Activated CD4-positive, alpha-beta memory T cell treated with anti-CD3 and anti-CD28 coated beads for 36 hours (primary cell): ENCODE measurements around the gene TRIM47. TPM values are rescaled to one million over a fixed set of nuclear protein-coding genes. Genes with fewer than 3 reads are reported as not detected.
"Not testable (repeated sequence)": the region's sequence is repeated elsewhere in the genome, so short reads cannot be mapped to it uniquely, and the experiment has no call there.

Experiments
- CTCF ChIA-PET: fragments of 350-600 bp; sonication (Branson Sonifier 250); formaldehyde crosslinking; loops from one replicate; lab custom pipeline; 2021; ENCODE audit warnings: antibody characterized with exemption, inconsistent platforms; lab: Charles Lee
- POLR2A ChIA-PET: fragments of 350-600 bp; sonication (Branson Sonifier 250); formaldehyde crosslinking; loops from one replicate; lab custom pipeline; 2021; ENCODE audit warnings: antibody characterized with exemption; lab: Charles Lee
- DNase-seq: peaks from one replicate; pipeline ENCODE4 v3.0.0-alpha.2; 2020
- H3K27ac Mint-ChIP-seq: one replicate; pipeline ENCODE4 v1.8.0; 2021; ENCODE audit warnings: mixed read lengths
- H3K27me3 Mint-ChIP-seq: one replicate; pipeline ENCODE4 v1.8.0; 2021; ENCODE audit warnings: mixed read lengths
- H3K36me3 Mint-ChIP-seq: one replicate; pipeline ENCODE4 v1.8.0; 2021; ENCODE audit warnings: mixed read lengths
- H3K4me1 Mint-ChIP-seq: one replicate; pipeline ENCODE4 v1.8.0; 2021; ENCODE audit warnings: low read depth, mixed read lengths
- H3K4me3 Mint-ChIP-seq: one replicate; pipeline ENCODE4 v1.8.0; 2021; ENCODE audit warnings: mild to moderate bottlenecking, mixed read lengths
- H3K9me3 Mint-ChIP-seq: one replicate; pipeline ENCODE4 v1.8.0; 2021; ENCODE audit warnings: mixed read lengths
- intact Hi-C: fragments of 100-400 bp; cut with micrococcal nuclease; formaldehyde crosslinking; loops from one replicate; pipeline ENCODE4 v1.15.1; 2023
- total RNA-seq, 2 experiments: library from RNA; stranded (reverse); gene quantifications; one replicate each; pipeline ENCODE4 v1.2.3, GENCODE V29; 2021

The TRIM47 gene
- total RNA-seq, 2 experiments from 2014 or later, result 18.5 to 19.5 TPM

GRCh38 chr17:75874323-75875181 lies 3.8 kb downstream of the TRIM47 start:
- H3K27ac Mint-ChIP-seq, result no peak overlapping the region

GRCh38 chr17:75873587-75874322 lies 4.6 kb downstream of the TRIM47 start:
- Mint-ChIP-seq H3K36me3 (peaks cover 3% of the 10 kb centered on the region), H3K4me3 (no peak overlapping the region), H3K27me3 (no peaks in the 10 kb centered on the region), H3K27ac (peak overlapping the region; percentile 8), H3K4me1 (peaks cover 34% of the 10 kb centered on the region), H3K9me3 (no peaks in the 10 kb centered on the region)
- ChIA-PET POLR2A (interaction anchor here (0.9 kb wide), 1 partner anchor 22 kb away, joined by 3 read pairs; no protein-coding TSS in a partner anchor), CTCF (interaction anchor here (1.3 to 11.0 kb wide), 2 partner anchors 13 to 17 kb away, joined by 3 to 111 read pairs; no protein-coding TSS in a partner anchor)
- intact Hi-C loops, result no loop called here
- DNase-seq, result no peak

More at GRCh38 chr17:75874323-75875181, 3.8 kb downstream of the TRIM47 start:
- intact Hi-C loops, result no loop called here
- no peak for DNase-seq
- Mint-ChIP-seq H3K4me3 (no peak overlapping the region), H3K27me3 (no peaks in the 10 kb centered on the region), H3K9me3 (no peaks in the 10 kb centered on the region), H3K36me3 (peaks cover 3% of the 10 kb centered on the region), H3K4me1 (peaks cover 35% of the 10 kb centered on the region)
- ChIA-PET CTCF (interaction anchor here (1.7 to 11.0 kb wide), 4 partner anchors 14 to 31 kb away, joined by 6 to 111 read pairs (median 16); partner anchors contain the start of gene WBP2), POLR2A (interaction anchor here (1.7 kb wide), 1 partner anchor 13 kb away, joined by 3 read pairs; no protein-coding TSS in a partner anchor)

- Mint-ChIP-seq H3K27me3 (no peaks in the 10 kb centered on the region), H3K27ac (peak overlapping the region; percentile 62), H3K36me3 (peaks cover 3% of the 10 kb centered on the region), H3K4me1 (peaks cover 31% of the 10 kb centered on the region), H3K9me3 (no peaks in the 10 kb centered on the region), H3K4me3 (no peak overlapping the region)
- DNase-seq, result peak; percentile 68
- POLR2A ChIA-PET, result interaction anchor here (0.6 to 1.0 kb wide), 3 partner anchors 9 to 23 kb away, joined by 3 to 4 read pairs (median 3); partner anchors contain the start of gene WBP2
- intact Hi-C loops, result no loop called here
- CTCF ChIA-PET, result interaction anchor here (1.3 to 11.0 kb wide), 2 partner anchors 12 to 16 kb away, joined by 3 to 111 read pairs; no protein-coding TSS in a partner anchor
These were observed 5.7 kb downstream of the TRIM47 start for GRCh38 chr17:75872434-75873351.

- H3K27ac Mint-ChIP-seq, H3K27me3 Mint-ChIP-seq, intact Hi-C loops, DNase-seq, H3K4me3 Mint-ChIP-seq, POLR2A ChIA-PET, H3K36me3 Mint-ChIP-seq, H3K9me3 Mint-ChIP-seq: not testable (repeated sequence)
- CTCF ChIA-PET, result interaction anchor here (0.6 to 11.0 kb wide), 2 partner anchors 10 to 1649 kb away, joined by 4 to 111 read pairs; no protein-coding TSS in a partner anchor
- peaks cover 13% of the 10 kb centered on the region for H3K4me1 Mint-ChIP-seq
These were observed 8.2 kb downstream of the TRIM47 start for GRCh38 chr17:75870228-75870627.

- Mint-ChIP-seq H3K4me3 (no peak overlapping the region), H3K36me3 (no peaks in the 10 kb centered on the region), H3K27me3 (no peaks in the 10 kb centered on the region), H3K4me1 (peaks cover 20% of the 10 kb centered on the region), H3K27ac (no peak overlapping the region), H3K9me3 (no peaks in the 10 kb centered on the region)
- ChIA-PET POLR2A (no interaction called here), CTCF (interaction anchor here (11.0 kb wide), 1 partner anchor 9 kb away, joined by 111 read pairs; no protein-coding TSS in a partner anchor)
- DNase-seq, result no peak
- intact Hi-C loops, result no loop called here
These were observed 8.9 kb downstream of the TRIM47 start for GRCh38 chr17:75869282-75870141.

- intact Hi-C loops, POLR2A ChIA-PET, H3K4me3 Mint-ChIP-seq, DNase-seq, H3K27ac Mint-ChIP-seq, H3K27me3 Mint-ChIP-seq, H3K36me3 Mint-ChIP-seq, H3K9me3 Mint-ChIP-seq: not testable (repeated sequence)
- CTCF ChIA-PET, result interaction anchor here (1.2 kb wide), 1 partner anchor 9 kb away, joined by 4 read pairs; no protein-coding TSS in a partner anchor
- H3K4me1 Mint-ChIP-seq, result peaks cover 26% of the 10 kb centered on the region
These were observed 9.6 kb downstream of the TRIM47 start for GRCh38 chr17:75868730-75869281.

GRCh38 chr17:75865404-75866188 lies 12.8 kb downstream of the TRIM47 start:
- not testable (repeated sequence) for H3K4me3 Mint-ChIP-seq, DNase-seq, H3K27me3 Mint-ChIP-seq, H3K9me3 Mint-ChIP-seq, H3K36me3 Mint-ChIP-seq
- Mint-ChIP-seq H3K27ac (peak overlapping the region; percentile 70), H3K4me1 (peaks cover 24% of the 10 kb centered on the region)
- CTCF ChIA-PET, result interaction anchor here (0.7 kb wide), 2 partner anchors 10 to 28 kb away, joined by 3 read pairs; no protein-coding TSS in a partner anchor
- POLR2A ChIA-PET, result interaction anchor here (0.6 to 1.5 kb wide), 4 partner anchors 10 to 141 kb away, joined by 3 to 9 read pairs (median 4); partner anchors contain the start of genes UNC13D and WBP2
- intact Hi-C loops, result loop anchor here (2.0 kb wide), 1 partner anchor 29 kb away; no protein-coding TSS in a partner anchor

- ChIA-PET CTCF (interaction anchor here (0.7 kb wide), 2 partner anchors 11 to 28 kb away, joined by 3 read pairs; no protein-coding TSS in a partner anchor), POLR2A (interaction anchor here (0.6 to 1.6 kb wide), 5 partner anchors 9 to 142 kb away, joined by 3 to 9 read pairs (median 4); partner anchors contain the start of genes UNC13D and WBP2)
- not testable (repeated sequence) for H3K36me3 Mint-ChIP-seq, H3K9me3 Mint-ChIP-seq, H3K27me3 Mint-ChIP-seq
- peak overlapping the region; percentile 24 for H3K4me3 Mint-ChIP-seq
- peak overlapping the region; percentile 70 for H3K27ac Mint-ChIP-seq
- peaks cover 24% of the 10 kb centered on the region for H3K4me1 Mint-ChIP-seq
- intact Hi-C loops, result loop anchor here (1.0 to 2.0 kb wide), 3 partner anchors 10 to 30 kb away; partner anchors contain the start of gene WBP2
- DNase-seq, result peak; percentile 51
These were observed 13.5 kb downstream of the TRIM47 start for GRCh38 chr17:75864887-75865286.

- intact Hi-C loops, result loop anchor here (1.0 to 2.0 kb wide), 3 partner anchors 9 to 30 kb away; partner anchors contain the start of gene WBP2
- H3K9me3 Mint-ChIP-seq, result no peaks in the 10 kb centered on the region
- H3K27me3 Mint-ChIP-seq, result no peaks in the 10 kb centered on the region
- H3K4me3 Mint-ChIP-seq, result peak overlapping the region; percentile 24
- ChIA-PET CTCF (interaction anchor here (0.7 kb wide), 1 partner anchor 12 kb away, joined by 3 read pairs; no protein-coding TSS in a partner anchor), POLR2A (interaction anchor here (1.1 to 1.6 kb wide), 4 partner anchors 9 to 20 kb away, joined by 3 to 9 read pairs (median 4); partner anchors contain the start of genes UNC13D and WBP2)
- peaks cover 25% of the 10 kb centered on the region for H3K4me1 Mint-ChIP-seq
- H3K36me3 Mint-ChIP-seq, result no peaks in the 10 kb centered on the region
- peak overlapping the region; percentile 70 for H3K27ac Mint-ChIP-seq
- DNase-seq, result peak; percentile 75
These were observed 13.9 kb downstream of the TRIM47 start for GRCh38 chr17:75864448-75864871.
